Caco-2 (cell line): ENCODE results near the gene ST3GAL2. TPM values are rescaled to one million over a fixed set of nuclear protein-coding genes. Genes with fewer than 3 reads are reported as not detected.

Experiments
- BruUV-seq: library from RNA; stranded (reverse); fragments of 400-500 nt; replicated peaks from 2 replicates; lab custom pipeline; 2021; lab: Mats Ljungman, UMichigan
- CTCF ChIA-PET: fragments of 300-600 bp; sonication (Branson Sonifier 250); formaldehyde crosslinking; loops from one replicate; lab custom pipeline; 2022; ENCODE audit warnings: antibody characterized with exemption; lab: Charles Lee
- POLR2A ChIA-PET: fragments of 300-600 bp; sonication (Branson Sonifier 250); formaldehyde crosslinking; loops from one replicate; lab custom pipeline; 2022; ENCODE audit warnings: antibody characterized with exemption; lab: Charles Lee
- DNase-seq, 2 experiments: peaks; one replicate each; pipeline versions ENCODE4 v3.0.0 to v3.0.0-alpha.2; 2020 to 2022
- H3K27me3 ChIP-seq: replicated peaks from 2 replicates; pipeline ENCODE4 v1.6.0; 2011; ENCODE audit warnings: low read length; ENCODE audit not compliant: control insufficient read depth, insufficient read depth
- H3K36me3 ChIP-seq: 2 replicates; pipeline ENCODE4 v1.5.1; 2011; ENCODE audit warnings: low read length; ENCODE audit not compliant: control insufficient read depth, insufficient read depth
- H3K4me1 ChIP-seq: fragments of 250-450 bp; sonication (Bioruptor Pico); 2 replicates; pipeline ENCODE4 v1.5.1; 2020; ENCODE audit warnings: mild to moderate bottlenecking
- H3K4me3 ChIP-seq: 2 replicates; pipeline ENCODE4 v1.5.1; 2011; ENCODE audit warnings: low read depth, mild to moderate bottlenecking, control low read depth, low read length
- H3K9me3 ChIP-seq: fragments of 250-450 bp; sonication (Bioruptor Pico); 2 replicates; pipeline ENCODE4 v1.5.1; 2020; ENCODE audit warnings: mild to moderate bottlenecking, moderate library complexity
- H3K27ac Mint-ChIP-seq: one replicate; pipeline ENCODE4 v1.8.0; 2022; ENCODE audit warnings: mixed read lengths; ENCODE audit not compliant: unreplicated experiment
- H3K27me3 Mint-ChIP-seq: one replicate; pipeline ENCODE4 v1.8.0; 2022; ENCODE audit warnings: mixed read lengths; ENCODE audit not compliant: insufficient read depth, unreplicated experiment
- H3K36me3 Mint-ChIP-seq: one replicate; pipeline ENCODE4 v1.8.0; 2022; ENCODE audit warnings: mild to moderate bottlenecking, mixed read lengths; ENCODE audit not compliant: insufficient read depth, unreplicated experiment
- H3K4me1 Mint-ChIP-seq: one replicate; pipeline ENCODE4 v1.8.0; 2022; ENCODE audit warnings: low read depth, mixed read lengths; ENCODE audit not compliant: unreplicated experiment
- H3K4me3 Mint-ChIP-seq: one replicate; pipeline ENCODE4 v1.8.0; 2022; ENCODE audit warnings: mild to moderate bottlenecking, moderate library complexity, mixed read lengths; ENCODE audit not compliant: unreplicated experiment
- H3K9me3 Mint-ChIP-seq: one replicate; pipeline ENCODE4 v1.8.0; 2022; ENCODE audit warnings: mixed read lengths; ENCODE audit not compliant: unreplicated experiment
- intact Hi-C: fragments of 100-400 bp; cut with micrococcal nuclease; formaldehyde crosslinking; loops from one replicate; pipeline ENCODE4 v1.10.0; 2022; ENCODE audit not compliant: unreplicated experiment
- total RNA-seq: library from RNA; stranded (reverse); gene quantifications from 2 replicates; pipeline ENCODE4 v1.2.3, GENCODE V29; 2022
- TF ChIP-seq, protein P1 (sequence below), 2 experiments: fragments of 200-600 bp in 1 of 2; IDR thresholded peaks; 1 replicate in 1 of 2; 2 replicates in 1 of 2; pipeline versions ENCODE4 v1.5.1 to v1.8.0; 2011 to 2022; ENCODE audit warnings: antibody characterized with exemption in 1 of 2, control low read depth in 1 of 2, inconsistent platforms in 1 of 2, low read depth in 1 of 2, low read length in 1 of 2, mild to moderate bottlenecking in 1 of 2, moderate library complexity in 1 of 2; ENCODE audit not compliant: insufficient read depth in 1 of 2, severe bottlenecking in 1 of 2, unreplicated experiment in 1 of 2

ST3GAL2 gene
- total RNA-seq, 1 experiment from 2014 or later = 31.1 TPM

DNA sequence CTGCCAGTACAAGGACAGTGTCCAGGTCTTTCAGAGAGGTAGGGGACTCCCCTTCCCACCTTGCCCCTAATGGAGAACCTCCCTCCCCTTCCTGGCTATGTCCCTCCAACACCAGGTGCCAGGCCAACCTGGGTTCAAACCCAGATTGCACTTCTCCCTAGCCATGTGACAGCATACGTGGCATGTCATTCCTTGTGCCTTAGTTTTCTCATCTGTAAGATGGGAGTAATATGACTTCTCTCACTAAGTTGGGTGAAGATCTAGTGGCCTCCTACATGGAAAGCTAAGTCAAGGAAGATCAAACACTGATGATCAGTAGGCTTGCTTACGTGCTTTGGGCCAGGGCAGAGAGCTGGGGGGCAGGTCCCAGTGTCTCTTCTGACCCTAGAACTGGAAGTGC lies 24.3 kb upstream of the ST3GAL2 start:
- CTCF ChIA-PET = no interaction called here
- H3K4me3 Mint-ChIP-seq = no peak overlapping the region
- POLR2A ChIA-PET = no interaction called here
- no peak overlapping the region for H3K4me3 ChIP-seq
- H3K9me3 Mint-ChIP-seq = no peaks in the 10 kb centered on the region
- no peaks in the 10 kb centered on the region for H3K4me1 ChIP-seq
- H3K4me1 Mint-ChIP-seq = no peaks in the 10 kb centered on the region
- H3K27me3 ChIP-seq = no peaks in the 10 kb centered on the region
- 0 out of 2 replicates have a peak, but pooled peaks cover 3% of the 10 kb centered on the region for H3K36me3 ChIP-seq
- H3K27me3 Mint-ChIP-seq = no peaks in the 10 kb centered on the region
- DNase-seq = no peak
- H3K27ac Mint-ChIP-seq = no peak overlapping the region
- no TSS peak for BruUV-seq
- intact Hi-C loops = no loop called here
- H3K36me3 Mint-ChIP-seq = peaks cover 6% of the 10 kb centered on the region
- TF ChIP-seq, protein P1, sequence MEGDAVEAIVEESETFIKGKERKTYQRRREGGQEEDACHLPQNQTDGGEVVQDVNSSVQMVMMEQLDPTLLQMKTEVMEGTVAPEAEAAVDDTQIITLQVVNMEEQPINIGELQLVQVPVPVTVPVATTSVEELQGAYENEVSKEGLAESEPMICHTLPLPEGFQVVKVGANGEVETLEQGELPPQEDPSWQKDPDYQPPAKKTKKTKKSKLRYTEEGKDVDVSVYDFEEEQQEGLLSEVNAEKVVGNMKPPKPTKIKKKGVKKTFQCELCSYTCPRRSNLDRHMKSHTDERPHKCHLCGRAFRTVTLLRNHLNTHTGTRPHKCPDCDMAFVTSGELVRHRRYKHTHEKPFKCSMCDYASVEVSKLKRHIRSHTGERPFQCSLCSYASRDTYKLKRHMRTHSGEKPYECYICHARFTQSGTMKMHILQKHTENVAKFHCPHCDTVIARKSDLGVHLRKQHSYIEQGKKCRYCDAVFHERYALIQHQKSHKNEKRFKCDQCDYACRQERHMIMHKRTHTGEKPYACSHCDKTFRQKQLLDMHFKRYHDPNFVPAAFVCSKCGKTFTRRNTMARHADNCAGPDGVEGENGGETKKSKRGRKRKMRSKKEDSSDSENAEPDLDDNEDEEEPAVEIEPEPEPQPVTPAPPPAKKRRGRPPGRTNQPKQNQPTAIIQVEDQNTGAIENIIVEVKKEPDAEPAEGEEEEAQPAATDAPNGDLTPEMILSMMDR (IDR thresholded peaks at IDR 0.05; ENCODE audit: insufficient read depth in 1 of 2, low read depth in 1 of 2, low read length in 1 of 2, severe bottlenecking in 1 of 2, unreplicated experiment in 1 of 2) = no peak
- H3K9me3 ChIP-seq = no peaks in the 10 kb centered on the region

DNA sequence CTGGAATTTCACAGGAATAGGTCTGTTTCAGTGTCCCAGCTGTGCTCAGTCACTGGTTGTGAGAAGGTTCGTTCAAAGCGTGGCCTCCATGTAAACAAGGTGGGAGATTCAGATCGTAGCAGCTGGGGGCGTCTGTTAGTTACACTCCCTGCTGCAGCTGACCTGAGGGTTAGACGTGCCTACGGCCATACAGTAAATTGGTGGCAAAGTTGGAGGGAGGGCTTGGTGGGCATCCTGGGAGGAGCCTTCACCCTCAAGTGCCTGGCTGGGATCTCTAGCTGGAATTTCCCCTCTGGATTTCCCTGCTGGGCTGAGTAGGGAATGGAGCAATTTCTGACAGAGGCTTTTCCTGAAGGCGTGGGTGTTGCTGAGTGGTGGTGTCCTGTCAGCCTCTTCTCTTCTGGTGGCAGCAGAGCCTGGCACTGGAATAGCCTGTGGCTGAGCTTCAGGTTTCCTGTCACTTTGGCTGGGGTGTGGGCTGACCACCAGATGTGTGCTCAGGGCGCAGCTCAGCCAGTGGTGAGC lies 21.9 kb upstream of the ST3GAL2 start:
- no peak overlapping the region for H3K27ac Mint-ChIP-seq
- Histone ChIP-seq H3K4me1 (peaks cover 6% of the 10 kb centered on the region; the same call in 1 of the 2 replicates), H3K36me3 (0 out of 2 replicates have a peak, but pooled peaks cover 3% of the 10 kb centered on the region), H3K27me3 (no peaks in the 10 kb centered on the region), H3K4me3 (no peak overlapping the region), H3K9me3 (no peaks in the 10 kb centered on the region)
- ChIA-PET CTCF (interaction anchor here (0.5 kb wide), 2 partner anchors 76 to 81 kb away, joined by 5 read pairs; no protein-coding TSS in a partner anchor), POLR2A (interaction anchor here (0.6 kb wide), 1 partner anchor 147 kb away, joined by 3 read pairs; no protein-coding TSS in a partner anchor)
- intact Hi-C loops = no loop called here
- peaks cover 6% of the 10 kb centered on the region for H3K36me3 Mint-ChIP-seq
- H3K4me3 Mint-ChIP-seq = no peak overlapping the region
- no peaks in the 10 kb centered on the region for H3K27me3 Mint-ChIP-seq
- DNase-seq = no peak
- no TSS peak for BruUV-seq
- TF ChIP-seq, protein P1 (IDR thresholded peaks at IDR 0.05; ENCODE audit: insufficient read depth in 1 of 2, low read depth in 1 of 2, low read length in 1 of 2, severe bottlenecking in 1 of 2, unreplicated experiment in 1 of 2) = no peak
- H3K4me1 Mint-ChIP-seq = peaks cover 6% of the 10 kb centered on the region
- no peaks in the 10 kb centered on the region for H3K9me3 Mint-ChIP-seq

- intact Hi-C loops = no loop called here
- no peaks in the 10 kb centered on the region for H3K9me3 ChIP-seq
- TF ChIP-seq, protein P1 (IDR thresholded peaks at IDR 0.05; ENCODE audit: insufficient read depth in 1 of 2, low read depth in 1 of 2, low read length in 1 of 2, severe bottlenecking in 1 of 2, unreplicated experiment in 1 of 2) = no peak
- no peak for DNase-seq
- H3K4me1 Mint-ChIP-seq = peaks cover 6% of the 10 kb centered on the region
- no TSS peak for BruUV-seq
- no peaks in the 10 kb centered on the region for H3K36me3 ChIP-seq
- ChIA-PET CTCF (no interaction called here), POLR2A (no interaction called here)
- H3K27ac Mint-ChIP-seq = peak overlapping the region; percentile 20
- H3K36me3 Mint-ChIP-seq = peaks cover 6% of the 10 kb centered on the region
- peaks cover 11% of the 10 kb centered on the region for H3K4me1 ChIP-seq
- no peaks in the 10 kb centered on the region for H3K27me3 Mint-ChIP-seq
- no peak overlapping the region for H3K4me3 Mint-ChIP-seq
- no peaks in the 10 kb centered on the region for H3K9me3 Mint-ChIP-seq
- H3K27me3 ChIP-seq = no peaks in the 10 kb centered on the region
- no peak overlapping the region for H3K4me3 ChIP-seq
Measured at GRCh38 chr16:70457446-70458166, 18.7 kb upstream of the ST3GAL2 start.
